ENCODE measurements around the gene CDC14B.

GRCh38 chr9:96646081-96646991 is 26.7 kb upstream of the CDC14B start:
- no peak for TF ChIP-seq CTCF (IDR thresholded peaks at IDR 0.05; ENCODE audit: low read length)
- no peak for TF ChIP-seq EZH2 (optimal IDR thresholded peaks at IDR 0.05; ENCODE audit: low read depth, low read length)

Data from MM.1S (cell line).